ENCODE measurements around the gene PHLDB2. TPM values are rescaled to one million over a fixed set of nuclear protein-coding genes. Genes with fewer than 3 reads are reported as not detected.

The PHLDB2 gene
- total RNA-seq (100 to 1,000 TPM in 2 of 5 donors, 10 to 100 TPM in 3; 13.0 to 149 (median 83.3) TPM), polyA plus RNA-seq (10 to 100 TPM; 10.6 to 17.3 (median 13.3) TPM)
- long read RNA-seq, donor 1, partial matches to known transcripts, result 0 of 1 reads
- long read RNA-seq, donor 1, other reads (novel, unspliced or antisense), result 0 of 1 reads
- long read RNA-seq, donor 2, full-length matches to known transcripts, result 4 of 4 reads
- long read RNA-seq, donor 2, partial matches to known transcripts, result 0 of 4 reads
- long read RNA-seq, donor 2, other reads (novel, unspliced or antisense), result 0 of 4 reads
- long read RNA-seq, donor 3, full-length matches to known transcripts, result 2 of 2 reads
- long read RNA-seq, donor 3, partial matches to known transcripts, result 0 of 2 reads
- long read RNA-seq, donor 3, other reads (novel, unspliced or antisense), result 0 of 2 reads
- long read RNA-seq, donor 4, result 0 reads
- long read RNA-seq, donor 5, full-length matches to known transcripts, result 5 of 5 reads
- long read RNA-seq, donor 5, partial matches to known transcripts, result 0 of 5 reads
- long read RNA-seq, donor 5, other reads (novel, unspliced or antisense), result 0 of 5 reads
- long read RNA-seq, donor 6, result 0 reads
- long read RNA-seq, donor 7, partial matches to known transcripts, result 0 of 3 reads
- long read RNA-seq, donor 7, other reads (novel, unspliced or antisense), result 0 of 3 reads
- long read RNA-seq, donor 8, full-length matches to known transcripts, result 2 of 2 reads
- long read RNA-seq, donor 8, partial matches to known transcripts, result 0 of 2 reads
- long read RNA-seq, donor 8, other reads (novel, unspliced or antisense), result 0 of 2 reads
- long read RNA-seq, donor 9, partial matches to known transcripts, result 0 of 3 reads
- long read RNA-seq, donor 9, other reads (novel, unspliced or antisense), result 0 of 3 reads
- long read RNA-seq, donor 10, result 0 reads

DNA sequence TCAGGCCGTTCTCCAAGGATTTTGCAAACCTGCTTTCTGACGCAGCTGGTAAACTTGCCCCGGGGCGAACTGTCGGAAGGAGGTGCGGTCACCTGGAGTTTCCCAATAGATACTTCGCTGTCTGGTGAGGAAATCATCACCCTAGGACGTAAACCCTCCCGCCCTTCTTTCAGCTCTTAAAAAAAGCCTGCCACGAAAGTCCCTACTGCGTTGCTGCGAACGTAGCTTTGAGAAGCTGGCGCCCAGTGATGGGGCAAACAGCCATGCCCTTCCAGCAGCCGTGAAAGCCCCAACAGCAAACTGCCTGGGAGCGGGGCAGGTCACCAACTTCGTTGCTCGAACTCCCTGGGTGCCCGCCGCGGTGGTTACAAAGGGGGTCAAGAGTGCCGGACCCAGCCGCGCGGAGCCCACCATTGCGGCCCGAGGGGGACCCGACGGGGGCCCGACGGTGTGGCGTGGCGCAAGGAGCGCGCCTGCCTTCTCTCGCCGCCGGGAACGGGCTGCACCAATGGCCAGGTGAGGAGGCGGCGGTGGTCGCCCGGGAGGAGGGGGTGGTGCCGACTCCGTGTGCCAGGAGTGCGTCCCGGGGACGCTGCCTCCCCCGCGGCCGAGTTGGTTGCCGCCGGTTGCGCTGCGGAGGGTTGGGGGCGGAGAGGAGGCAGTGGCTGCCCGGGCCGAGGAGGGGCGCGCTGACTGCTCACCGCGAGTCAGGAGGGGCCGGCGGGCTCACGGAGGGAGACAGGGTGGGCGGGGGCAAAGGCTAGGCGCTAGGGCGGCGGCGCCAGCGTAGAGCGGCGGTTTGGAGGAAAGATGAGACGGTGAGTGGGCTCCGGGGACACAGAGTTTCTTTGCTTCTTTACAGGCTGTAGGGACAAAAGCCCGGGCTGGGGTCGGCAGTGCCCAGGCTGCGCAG lies at the start of gene PHLDB2:
TSS of gene PHLDB2 (plus strand) at position 205 of the 913 bp plus-strand sequence. CDS start 24,813 bp downstream, outside the sequence.
- H3K36me3 ChIP-seq, result no peaks in the 10 kb centered on the region
- WGBS, 5 donors, result 1 to 4% (median 2%) methylated on average over 61 to 78 of the region's 78 CpGs
- peak; percentile 44 to 55 (median 48) for TF ChIP-seq POLR2AphosphoS5 (IDR thresholded peaks at IDR 0.05)
- no peak for TF ChIP-seq POLR2A (IDR thresholded peaks at IDR 0.05)
- H3K9me3 ChIP-seq, result no peaks in the 10 kb centered on the region
- H3K27ac ChIP-seq, result peak within 1 kb of the TSS; percentile 83 to 97 (median 91)
- intact Hi-C loops (cut with DNase I; ENCODE audit: low total_unique reads), result loop anchor here (10.0 kb wide), 2 partner anchors 105 to 135 kb away; no protein-coding TSS in a partner anchor
- no peaks in the 10 kb centered on the region for H3K27me3 ChIP-seq
- H3K4me3 ChIP-seq, result peak within 1 kb of the TSS; percentile 57 to 85 (median 80)
- peaks cover under 1 to 66% (median 44%) of the 10 kb centered on the region in 4 donors for H3K4me1 ChIP-seq
- peak; percentile 45 to 94 for DNase-seq

DNA sequence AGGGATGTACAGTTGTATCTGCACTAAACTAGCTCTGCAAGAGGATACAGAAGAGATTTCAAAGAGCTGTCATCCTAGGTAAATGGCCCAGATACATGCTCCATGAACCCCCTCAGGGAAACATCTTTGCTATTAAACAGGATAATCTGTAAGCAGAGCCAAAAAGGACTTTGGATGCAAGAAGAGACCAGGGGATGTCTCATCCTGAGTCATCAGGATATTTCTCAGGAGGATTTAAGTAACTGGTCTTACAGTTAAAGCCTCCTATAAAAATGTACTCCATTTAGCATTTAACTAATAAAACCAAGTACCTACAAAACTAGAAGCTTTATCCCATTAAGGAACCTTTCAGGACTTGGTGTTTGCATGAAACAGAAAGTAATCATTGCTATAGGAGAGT lies 48.2 kb upstream of the PHLDB2 start:
- Histone ChIP-seq H3K27me3 (no peaks in the 10 kb centered on the region), H3K27ac (no peak overlapping the region), H3K36me3 (no peaks in the 10 kb centered on the region), H3K4me3 (no peak overlapping the region), H3K4me1 (peaks cover 0 to 31% (median 14%) of the 10 kb centered on the region in 4 donors), H3K9me3 (peaks cover 0 to 7% (median 4%) of the 10 kb centered on the region in 4 donors)
- peak in 1 of 2 donors; percentile 13 for DNase-seq
- intact Hi-C loops (cut with DNase I; ENCODE audit: low total_unique reads), result no loop called here
- TF ChIP-seq CTCF (IDR thresholded peaks at IDR 0.05) (no peak), EP300 (IDR thresholded peaks at IDR 0.05) (no peak), POLR2AphosphoS5 (IDR thresholded peaks at IDR 0.05) (no peak), POLR2A (IDR thresholded peaks at IDR 0.05) (no peak)

DNA sequence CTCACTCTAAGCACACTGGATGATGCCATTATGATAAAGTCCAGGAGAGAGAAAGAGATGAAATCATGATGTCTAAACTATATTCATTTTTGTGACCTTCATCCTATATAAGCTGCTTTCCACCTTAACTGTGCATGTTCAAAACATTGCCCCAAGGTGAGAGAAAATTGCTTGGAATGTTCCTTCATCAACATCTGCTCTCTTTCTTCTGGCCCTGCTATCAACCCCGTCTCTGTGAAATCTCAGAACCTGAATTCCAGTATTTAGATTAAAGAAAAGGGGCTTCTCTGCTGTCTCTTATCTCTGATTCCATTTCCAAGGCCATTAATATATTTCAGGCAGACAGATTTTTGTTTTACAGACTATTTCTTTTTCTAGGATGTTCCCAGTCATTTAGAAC lies 47.3 kb upstream of the PHLDB2 start:
- intact Hi-C loops (cut with DNase I; ENCODE audit: low total_unique reads), result no loop called here
- TF ChIP-seq POLR2AphosphoS5 (IDR thresholded peaks at IDR 0.05) (no peak), POLR2A (IDR thresholded peaks at IDR 0.05) (no peak), EP300 (IDR thresholded peaks at IDR 0.05) (no peak), CTCF (IDR thresholded peaks at IDR 0.05) (no peak)
- H3K9me3 ChIP-seq, result peaks cover 0 to 8% (median 6%) of the 10 kb centered on the region in 4 donors
- WGBS, 5 donors, result 80 to 94% (median 90%) methylated on average over 1 of the region's 1 CpG
- H3K27ac ChIP-seq, result no peak overlapping the region
- H3K27me3 ChIP-seq, result no peaks in the 10 kb centered on the region
- no peak overlapping the region for H3K4me3 ChIP-seq
- H3K4me1 ChIP-seq, result peaks cover 0 to 31% (median 14%) of the 10 kb centered on the region in 4 donors
- no peak for DNase-seq
- H3K36me3 ChIP-seq, result no peaks in the 10 kb centered on the region

GRCh38 chr3:111812701-111813100 lies 46.4 kb upstream of the PHLDB2 start:
- H3K4me3 ChIP-seq, result no peak overlapping the region

More at GRCh38 chr3:111812701-111813100, 46.4 kb upstream of the PHLDB2 start:
- no peaks in the 10 kb centered on the region for H3K36me3 ChIP-seq
- TF ChIP-seq CTCF (IDR thresholded peaks at IDR 0.05) (no peak), EP300 (IDR thresholded peaks at IDR 0.05) (no peak), POLR2A (IDR thresholded peaks at IDR 0.05) (no peak), POLR2AphosphoS5 (IDR thresholded peaks at IDR 0.05) (no peak)
- WGBS, 5 donors, result 84 to 91% (median 88%) methylated on average over 1 of the region's 1 CpG
- no peak overlapping the region for H3K27ac ChIP-seq
- intact Hi-C loops (cut with DNase I; ENCODE audit: low total_unique reads), result no loop called here
- no peak for DNase-seq
- no peaks in the 10 kb centered on the region for H3K27me3 ChIP-seq
- H3K9me3 ChIP-seq, result peaks cover 0 to 8% (median 6%) of the 10 kb centered on the region in 4 donors
- peaks cover 0 to 31% (median 14%) of the 10 kb centered on the region in 4 donors for H3K4me1 ChIP-seq

Measured in stomach (tissue), 19 donors.